ENCODE results near the gene COL27A1.
"Not testable (repeated sequence)": the region's sequence is repeated elsewhere in the genome, so short reads cannot be mapped to it uniquely, and the experiment has no call there.

COL27A1 gene

GRCh38 chr9:114184071-114184470 lies 28.7 kb downstream of the COL27A1 start:
- no peak for DNase-seq (ENCODE audit: low read depth in 2 of 2)

GRCh38 chr9:114184866-114185265 lies 29.5 kb downstream of the COL27A1 start:
- no peak for DNase-seq (ENCODE audit: low read depth in 2 of 2)

DNA sequence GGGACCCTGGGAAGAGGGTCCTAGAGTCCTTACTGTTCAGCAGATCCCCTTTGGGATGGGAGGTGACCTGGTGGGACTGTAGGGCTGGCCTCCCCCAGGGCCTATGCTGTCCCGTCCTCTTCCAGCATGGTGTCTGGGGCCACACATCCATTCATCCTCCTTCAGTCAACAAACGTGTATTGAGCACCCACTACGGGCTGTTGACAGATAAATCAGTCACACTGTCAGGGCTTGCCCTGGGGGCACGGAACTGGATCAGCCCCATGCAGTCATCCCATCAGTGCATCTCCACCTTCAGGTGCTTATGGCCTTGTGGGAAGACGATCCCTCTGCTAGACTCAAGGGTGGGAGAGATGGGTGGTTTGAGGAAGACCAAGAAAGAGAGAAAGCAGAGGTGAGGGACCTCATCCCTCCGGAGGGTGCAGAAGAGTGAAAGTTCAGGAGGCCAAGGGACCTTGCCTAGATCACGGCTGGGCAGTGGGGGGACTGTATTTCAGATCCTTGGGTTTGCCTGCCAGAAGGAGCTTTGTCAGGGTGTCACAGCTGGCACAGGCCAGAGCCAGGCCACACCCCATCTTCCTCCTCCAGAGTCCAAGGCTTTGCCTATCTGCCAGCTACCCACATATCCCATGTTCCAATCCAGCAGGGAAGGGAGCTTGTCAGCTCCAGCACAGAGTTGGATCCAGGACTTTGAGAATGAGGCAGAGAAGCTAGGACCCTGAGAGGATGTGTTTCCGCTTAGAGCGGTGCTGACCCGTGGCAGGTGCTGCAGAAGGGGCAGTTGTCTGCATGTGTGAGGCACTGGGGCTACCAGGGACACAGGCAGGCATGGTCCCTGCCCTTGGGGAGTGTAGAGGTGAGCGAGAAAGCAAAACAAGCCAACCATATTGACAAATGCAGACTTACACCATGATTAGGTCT lies 30.5 kb downstream of the COL27A1 start:
- no peak for DNase-seq (ENCODE audit: low read depth in 2 of 2)

- DNase-seq (ENCODE audit: low read depth in 2 of 2), result no peak
Observed at GRCh38 chr9:114186605-114187289, 31.4 kb downstream of the COL27A1 start.

DNA sequence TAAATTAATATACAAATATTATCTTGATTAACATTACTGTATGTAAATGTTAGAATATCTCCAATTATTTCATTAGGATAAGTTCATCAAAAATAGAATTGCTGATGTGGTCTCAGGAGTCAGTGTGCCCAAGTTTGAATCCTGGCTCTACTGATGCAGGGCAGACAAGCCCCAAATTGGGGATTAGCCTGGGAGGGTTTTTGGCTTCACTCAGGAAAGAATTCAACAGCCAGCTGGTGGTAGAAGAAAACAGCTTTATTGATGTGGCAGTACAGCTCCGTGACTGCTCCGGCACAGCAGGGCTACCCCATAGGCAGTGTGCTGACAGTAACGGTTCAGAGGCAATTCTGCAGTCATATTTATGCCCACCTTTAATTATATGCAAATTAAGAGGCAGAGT lies 32.5 kb downstream of the COL27A1 start:
- DNase-seq (ENCODE audit: low read depth in 2 of 2), result no peak

- DNase-seq (ENCODE audit: low read depth in 2 of 2), result no peak
Observed at GRCh38 chr9:114189823-114190562, 34.7 kb downstream of the COL27A1 start.

DNA sequence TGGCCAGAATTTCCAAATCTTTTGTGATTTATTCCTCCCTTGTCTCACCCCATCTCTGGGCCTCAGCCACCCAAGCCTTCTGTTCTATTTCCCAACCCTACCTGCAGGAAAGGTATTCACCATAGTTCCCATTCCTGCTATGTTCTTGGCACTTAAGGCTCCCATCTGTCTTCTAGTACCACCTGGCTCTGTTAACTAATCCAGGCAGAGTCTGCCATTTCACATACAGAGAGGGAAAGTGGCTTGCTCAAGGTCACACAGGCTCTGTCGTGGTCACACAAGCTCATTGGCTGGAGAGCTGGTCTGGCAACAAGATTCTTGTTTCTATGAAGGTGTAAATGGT lies 35.2 kb downstream of the COL27A1 start:
- DNase-seq (ENCODE audit: low read depth in 2 of 2), result no peak

DNA sequence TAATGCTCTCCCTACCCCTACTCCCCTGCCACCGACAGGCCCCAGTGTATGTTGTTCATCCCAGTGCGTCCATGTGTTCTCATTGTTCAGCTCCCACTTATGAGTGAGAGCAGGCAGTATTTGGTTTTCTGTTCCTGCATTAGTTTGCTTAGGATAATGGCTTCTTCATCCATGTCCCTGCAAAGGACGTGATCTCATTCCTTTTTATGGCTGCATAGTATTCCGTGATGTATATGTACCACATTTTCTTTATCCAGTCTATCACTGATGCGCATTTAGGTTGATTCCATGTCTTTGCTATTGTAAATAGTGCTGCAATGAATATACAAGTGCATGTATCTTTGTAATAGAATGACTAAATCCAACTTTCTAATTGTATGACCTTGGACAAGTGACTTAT lies 36.1 kb downstream of the COL27A1 start:
- not testable (repeated sequence) for DNase-seq (ENCODE audit: low read depth in 2 of 2)

GRCh38 chr9:114192539-114192938 lies 37.2 kb downstream of the COL27A1 start:
- no peak for DNase-seq (ENCODE audit: low read depth in 2 of 2)

DNA sequence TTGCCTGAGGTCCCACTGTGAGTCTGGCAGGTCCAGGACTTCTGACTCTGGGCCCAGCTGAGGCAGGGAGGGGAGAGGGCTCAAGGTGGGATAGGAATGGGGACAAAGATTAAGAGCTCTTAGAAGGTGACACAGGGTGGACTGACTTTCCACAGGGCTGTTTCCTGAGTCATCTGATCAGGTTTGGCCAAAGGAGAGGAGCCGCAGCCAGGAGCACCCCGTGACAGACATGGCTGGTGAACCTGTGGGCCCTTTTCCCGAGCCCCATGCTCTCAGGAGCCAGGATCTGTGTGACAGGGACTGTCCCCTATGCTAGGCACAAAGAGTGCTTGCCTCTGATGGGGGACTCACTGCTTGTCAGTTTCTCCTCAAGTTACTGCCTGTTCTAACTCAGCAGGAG lies 37.8 kb downstream of the COL27A1 start:
- DNase-seq (ENCODE audit: low read depth in 2 of 2), result no peak

DNA sequence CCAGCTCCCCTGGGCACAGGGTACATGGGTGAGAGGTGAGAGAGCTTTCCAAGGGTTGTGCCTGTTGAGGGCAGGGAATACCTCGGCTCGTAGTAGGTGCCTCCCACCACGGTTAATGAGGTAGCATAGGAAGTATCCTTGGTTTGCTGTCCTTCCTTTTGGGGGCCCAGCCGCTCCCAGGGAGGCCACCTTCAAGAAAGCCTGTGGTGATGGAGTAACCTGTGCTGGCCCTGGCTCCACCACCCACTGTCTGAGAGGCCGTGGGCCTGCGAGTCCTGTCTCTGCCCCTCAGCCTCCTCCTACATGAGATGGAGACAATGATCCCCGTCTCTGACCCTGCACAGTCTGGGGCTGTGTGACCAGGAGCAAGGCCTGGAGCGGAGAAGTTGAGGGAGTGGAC lies 40.8 kb downstream of the COL27A1 start:
- no peak for DNase-seq (ENCODE audit: low read depth in 2 of 2)

DNA sequence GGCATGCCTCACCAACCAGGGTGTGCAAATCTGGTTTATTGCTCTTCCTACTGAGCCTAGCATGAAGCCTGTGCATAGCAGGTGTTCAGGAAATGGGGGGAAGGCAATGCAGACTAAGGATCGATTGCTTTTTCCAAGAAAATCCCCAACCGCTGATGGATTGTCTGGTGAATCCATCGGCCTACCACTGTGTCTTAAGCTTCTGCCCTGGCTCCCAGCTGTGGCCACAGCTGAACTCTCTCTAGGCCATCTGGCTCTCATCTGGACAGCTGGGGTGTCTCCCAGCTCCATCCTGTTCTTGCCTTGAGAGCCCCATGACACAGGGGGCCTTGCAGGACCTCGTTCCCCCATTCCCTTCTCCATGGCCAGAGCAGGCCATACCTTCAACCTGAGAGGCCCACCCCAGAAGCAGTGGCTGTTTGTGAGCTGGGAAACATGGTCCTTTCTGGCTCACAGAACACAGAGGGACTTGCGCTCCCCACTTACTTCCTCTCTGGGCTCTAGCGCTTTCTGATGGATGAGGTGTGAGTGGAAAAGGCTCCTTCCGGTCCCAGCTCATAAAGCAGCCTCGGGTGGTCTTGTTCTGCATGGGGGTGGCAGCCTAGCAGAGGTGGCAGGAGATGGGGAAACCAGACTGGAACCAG lies 41.8 kb downstream of the COL27A1 start:
- DNase-seq (ENCODE audit: low read depth in 2 of 2), result no peak

DNA sequence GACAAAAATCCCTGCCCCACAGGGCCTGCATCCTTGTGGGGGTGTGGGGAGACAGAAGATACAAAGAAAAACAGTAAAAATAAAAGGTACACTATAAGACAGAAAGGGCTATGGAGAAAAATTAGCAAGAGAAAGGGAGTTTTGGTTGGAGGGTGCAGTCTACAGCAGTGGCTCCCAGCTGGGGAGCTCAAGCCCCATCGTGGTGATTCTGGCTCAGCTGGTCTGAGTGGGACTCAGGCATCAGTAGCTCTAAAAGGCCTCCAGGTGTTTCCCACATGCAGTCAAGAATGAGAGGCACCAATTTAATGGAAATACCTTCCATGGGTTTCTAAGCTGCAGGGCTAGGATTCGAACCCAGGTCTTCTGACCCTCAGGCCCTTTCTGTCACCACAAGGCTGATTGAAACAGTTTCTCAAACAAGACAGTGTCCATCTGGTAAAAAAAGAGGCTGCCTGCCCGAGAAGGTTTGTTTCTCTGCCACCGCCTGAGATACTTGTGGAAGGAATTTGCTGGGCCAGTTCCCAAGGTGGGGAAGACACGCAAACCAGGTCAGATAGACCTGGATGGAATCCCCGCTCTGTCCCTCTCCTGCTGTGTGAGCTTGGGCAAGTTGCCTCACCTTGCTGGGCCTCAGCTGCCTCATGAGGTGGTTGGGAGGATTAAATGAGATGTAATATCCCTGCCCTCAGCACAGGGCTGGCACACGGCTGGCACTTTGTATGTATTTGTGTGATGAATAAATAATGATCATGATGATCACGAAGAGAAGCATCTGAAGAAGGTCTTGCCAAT lies 43.1 kb downstream of the COL27A1 start:
- DNase-seq (ENCODE audit: low read depth in 2 of 2), result no peak

DNA sequence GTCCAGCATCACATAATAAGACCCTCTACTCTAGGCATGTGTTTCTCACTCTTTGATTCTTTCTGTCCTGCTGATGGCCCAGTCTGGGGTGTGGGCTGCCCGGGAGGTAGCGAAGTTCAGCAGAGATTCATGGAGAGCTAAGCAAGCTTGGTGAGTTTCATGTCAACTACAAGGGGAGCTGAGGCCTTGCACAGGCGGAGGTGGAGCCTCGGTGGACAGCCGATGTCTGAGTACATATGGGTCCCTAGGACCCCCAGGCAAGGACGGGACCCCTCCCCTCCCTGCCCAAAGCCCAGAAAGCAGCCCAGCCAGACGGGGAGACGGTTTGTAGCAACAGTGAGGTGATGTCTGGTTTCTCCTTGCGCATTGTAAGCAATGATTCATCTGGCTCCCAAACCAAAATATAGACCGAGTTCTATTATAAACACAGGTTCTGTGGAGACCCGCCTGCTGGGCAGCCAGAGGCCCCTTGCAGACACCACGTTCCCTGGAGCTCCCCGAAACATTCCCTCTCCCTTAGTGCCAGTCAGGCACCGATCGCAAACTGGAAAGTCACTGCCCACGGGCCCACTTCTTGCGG lies 45.5 kb downstream of the COL27A1 start:
- no peak for DNase-seq (ENCODE audit: low read depth in 2 of 2)

DNA sequence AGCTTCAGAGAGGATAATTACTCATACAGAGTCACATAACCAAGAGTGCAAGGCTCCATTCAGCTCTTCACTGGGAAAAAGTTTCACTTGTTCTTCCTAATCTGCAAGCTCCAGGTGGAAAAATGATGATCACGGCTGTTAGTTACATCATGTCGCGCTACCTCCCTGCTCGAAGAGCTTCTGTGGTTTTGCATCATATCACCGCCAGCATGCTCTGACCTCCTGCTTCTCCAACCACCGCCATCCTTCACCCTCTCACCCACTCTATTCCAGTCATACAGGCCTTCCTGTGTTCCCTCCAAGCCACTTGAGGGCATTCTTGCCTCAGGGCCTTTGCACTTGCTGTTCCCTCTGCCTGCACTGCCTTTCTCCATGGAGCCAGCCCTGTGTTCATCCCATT lies 47.1 kb downstream of the COL27A1 start:
- DNase-seq (ENCODE audit: low read depth in 2 of 2), result no peak

- no peak for DNase-seq (ENCODE audit: low read depth in 2 of 2)
Observed at GRCh38 chr9:114202849-114203248, 47.5 kb downstream of the COL27A1 start.

GRCh38 chr9:114203410-114204140 lies 48.2 kb downstream of the COL27A1 start:
- no peak for DNase-seq (ENCODE audit: low read depth in 2 of 2)

GRCh38 chr9:114204265-114204664 lies 48.9 kb downstream of the COL27A1 start:
- DNase-seq (ENCODE audit: low read depth in 2 of 2), result no peak

DNA sequence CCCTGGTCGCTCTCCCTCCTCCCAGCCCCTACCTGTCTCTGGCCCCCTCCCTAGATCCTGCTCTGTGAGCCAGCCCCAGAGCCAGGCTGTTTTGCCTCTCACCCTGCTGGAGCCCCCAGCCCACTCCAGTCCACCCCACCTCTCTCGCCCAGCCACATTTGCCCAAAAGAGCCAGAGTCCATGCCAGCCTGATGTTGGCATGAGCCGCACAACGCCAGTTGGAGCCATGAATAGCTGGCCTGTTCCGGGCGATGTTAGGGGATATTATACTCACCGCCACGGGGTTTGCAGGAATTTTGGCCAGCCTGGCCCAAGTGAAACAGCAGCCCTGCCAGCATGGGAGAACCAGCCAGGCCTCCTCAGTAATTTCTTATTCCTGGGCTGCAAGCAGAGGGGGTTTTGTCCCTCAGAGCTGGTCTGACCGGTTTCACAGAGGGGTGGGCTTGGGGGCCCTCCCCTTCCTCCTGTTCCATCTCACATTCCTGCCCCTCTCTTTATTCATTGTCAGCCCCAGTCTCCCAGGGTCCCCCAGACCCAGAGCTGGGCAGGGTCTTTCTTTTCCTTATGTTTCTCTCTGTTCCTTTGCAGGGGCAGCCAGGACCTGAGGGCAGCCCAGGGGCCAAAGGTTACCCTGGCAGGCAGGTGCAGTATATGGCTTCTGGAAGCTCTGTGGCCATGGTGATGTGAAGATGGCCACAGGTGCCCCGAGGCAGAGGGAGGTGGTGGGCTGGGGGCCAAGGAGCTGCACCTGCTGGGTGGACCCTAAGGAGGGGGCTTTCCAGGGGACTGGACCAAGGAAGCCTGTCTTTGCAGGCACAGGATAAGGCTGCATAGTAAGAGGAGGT lies 50.1 kb downstream of the COL27A1 start:
- DNase-seq (ENCODE audit: low read depth in 2 of 2), result no peak
